ENCODE data around the gene SOWAHC. TPM values are rescaled to one million over a fixed set of nuclear protein-coding genes. Genes with fewer than 3 reads are reported as not detected.

Gene SOWAHC
- polyA plus RNA-seq, 1 experiment, result 5.2 TPM

GRCh38 chr2:109649736-109650695 lies 35.9 kb downstream of the SOWAHC start:
- CTCF ChIA-PET, result no interaction called here
- no peaks in the 10 kb centered on the region for H3K27me3 ChIP-seq (ENCODE audit: control insufficient read depth, insufficient read depth, low read length)
- POLR2A ChIA-PET, result no interaction called here
- no peaks in the 10 kb centered on the region for H3K36me3 ChIP-seq (ENCODE audit: control insufficient read depth, insufficient read depth, low read length)
- TF ChIP-seq CTCF (IDR thresholded peaks at IDR 0.05; ENCODE audit: insufficient read depth, low read depth, low read length), result no peak
- no peak for DNase-seq (ENCODE audit: low read depth)
- no peak overlapping the region for H3K4me3 ChIP-seq (ENCODE audit: low read depth, low read length)

GRCh38 chr2:109654326-109655050 lies 40.3 kb downstream of the SOWAHC start:
- Histone ChIP-seq H3K27me3 (ENCODE audit: control insufficient read depth, insufficient read depth, low read length) (no peaks in the 10 kb centered on the region), H3K36me3 (ENCODE audit: control insufficient read depth, insufficient read depth, low read length) (no peaks in the 10 kb centered on the region), H3K4me3 (ENCODE audit: low read depth, low read length) (no peak overlapping the region)
- ChIA-PET POLR2A (no interaction called here), CTCF (interaction anchor here (1.2 kb wide), 1 partner anchor 54 kb away, joined by 3 read pairs; no protein-coding TSS in a partner anchor)
- no peak for DNase-seq (ENCODE audit: low read depth)
- no peak for TF ChIP-seq CTCF (IDR thresholded peaks at IDR 0.05; ENCODE audit: insufficient read depth, low read depth, low read length)

- no peak overlapping the region for H3K4me3 ChIP-seq (ENCODE audit: low read depth, low read length)
- DNase-seq (ENCODE audit: low read depth), result no peak
- POLR2A ChIA-PET, result no interaction called here
Measured at GRCh38 chr2:109655287-109655686, 41.1 kb downstream of the SOWAHC start.

GRCh38 chr2:109659396-109660045 lies 45.4 kb downstream of the SOWAHC start:
- ChIA-PET CTCF (no interaction called here), POLR2A (no interaction called here)
- TF ChIP-seq CTCF (IDR thresholded peaks at IDR 0.05; ENCODE audit: insufficient read depth, low read depth, low read length), result no peak
- peaks cover 8% of the 10 kb centered on the region for H3K27me3 ChIP-seq (ENCODE audit: control insufficient read depth, insufficient read depth, low read length)
- DNase-seq (ENCODE audit: low read depth), result no peak
- H3K36me3 ChIP-seq (ENCODE audit: control insufficient read depth, insufficient read depth, low read length), result no peaks in the 10 kb centered on the region
- no peak overlapping the region for H3K4me3 ChIP-seq (ENCODE audit: low read depth, low read length)

More at GRCh38 chr2:109655287-109655686, 41.1 kb downstream of the SOWAHC start:
- CTCF ChIA-PET, result interaction anchor here (1.2 kb wide), 1 partner anchor 55 kb away, joined by 3 read pairs; no protein-coding TSS in a partner anchor
- no peak for TF ChIP-seq CTCF (IDR thresholded peaks at IDR 0.05; ENCODE audit: insufficient read depth, low read depth, low read length)
- Histone ChIP-seq H3K36me3 (ENCODE audit: control insufficient read depth, insufficient read depth, low read length) (no peaks in the 10 kb centered on the region), H3K27me3 (ENCODE audit: control insufficient read depth, insufficient read depth, low read length) (no peaks in the 10 kb centered on the region)
